ENCODE data around the gene ZFHX3. TPM values are rescaled to one million over a fixed set of nuclear protein-coding genes. Genes with fewer than 3 reads are reported as not detected.

Gene ZFHX3
- total RNA-seq, 2 experiments from 2014 or later: 0.63 to 0.64 TPM

GRCh38 chr16:72785886-72786285, 262.0 kb downstream of the ZFHX3 start:
- Histone ChIP-seq H3K27ac (ENCODE audit: low read depth in 1 of 2, low read length in 2 of 2) (no peak overlapping the region), H3K9me3 (ENCODE audit: control insufficient read depth in 1 of 2, insufficient read depth in 1 of 2, low read length in 2 of 2) (no peaks in the 10 kb centered on the region), H3K27me3 (ENCODE audit: control insufficient read depth in 1 of 2, insufficient read depth in 2 of 2, low read length in 2 of 2) (peaks cover 5 to 16% of the 10 kb centered on the region in 2 experiments), H3K4me1 (ENCODE audit: insufficient read depth, low read length) (peaks cover 13% of the 10 kb centered on the region), H3K36me3 (ENCODE audit: insufficient read depth, low read length) (no peaks in the 10 kb centered on the region), H3K4me3 (ENCODE audit: low read length) (no peak overlapping the region)
- no peak for TF ChIP-seq CTCF (IDR thresholded peaks at IDR 0.05)
- Mint-ChIP-seq H3K36me3 (ENCODE audit: low read depth) (no peaks in the 10 kb centered on the region), H3K4me3 (peak overlapping the region; percentile 5), H3K27ac (no peak overlapping the region), H3K9me3 (no peaks in the 10 kb centered on the region), H3K27me3 (peaks cover 56% of the 10 kb centered on the region), H3K4me1 (ENCODE audit: low read depth) (peaks cover 13% of the 10 kb centered on the region)
- POLR2A ChIA-PET: interaction anchor here (0.6 kb wide), 1 partner anchor 121 kb away, joined by 3 read pairs; no protein-coding TSS in a partner anchor
- DNase-seq (no peak), ATAC-seq (ENCODE audit: poor library complexity) (no peak)
- CTCF ChIA-PET: no interaction called here
- intact Hi-C loops (cut with DNase I, micrococcal nuclease): loop anchor here in 1 of 2 experiments (10.0 kb wide), 1 partner anchor 121 kb away; no protein-coding TSS in a partner anchor

- Histone ChIP-seq H3K4me1 (ENCODE audit: insufficient read depth, low read length) (peaks cover 13% of the 10 kb centered on the region), H3K9me3 (ENCODE audit: control insufficient read depth in 1 of 2, insufficient read depth in 1 of 2, low read length in 2 of 2) (no peaks in the 10 kb centered on the region), H3K36me3 (ENCODE audit: insufficient read depth, low read length) (no peaks in the 10 kb centered on the region), H3K27ac (ENCODE audit: low read depth in 1 of 2, low read length in 2 of 2) (no peak overlapping the region), H3K4me3 (ENCODE audit: low read length) (no peak overlapping the region), H3K27me3 (ENCODE audit: control insufficient read depth in 1 of 2, insufficient read depth in 2 of 2, low read length in 2 of 2) (peaks cover 5 to 16% of the 10 kb centered on the region in 2 experiments)
- Mint-ChIP-seq H3K4me3 (no peak overlapping the region), H3K27ac (no peak overlapping the region), H3K27me3 (peaks cover 53% of the 10 kb centered on the region), H3K4me1 (ENCODE audit: low read depth) (peaks cover 13% of the 10 kb centered on the region), H3K9me3 (no peaks in the 10 kb centered on the region), H3K36me3 (ENCODE audit: low read depth) (no peaks in the 10 kb centered on the region)
- ChIA-PET CTCF (no interaction called here), POLR2A (no interaction called here)
- intact Hi-C loops (cut with DNase I, micrococcal nuclease): loop anchor here in 1 of 2 experiments (10.0 kb wide), 1 partner anchor 120 kb away; no protein-coding TSS in a partner anchor
- no peak for TF ChIP-seq CTCF (IDR thresholded peaks at IDR 0.05)
- DNase-seq (no peak), ATAC-seq (ENCODE audit: poor library complexity) (no peak)
Measured at GRCh38 chr16:72785171-72785570, 262.8 kb downstream of the ZFHX3 start.

GRCh38 chr16:72783716-72784318, 264.1 kb downstream of the ZFHX3 start:
- Histone ChIP-seq H3K4me3 (ENCODE audit: low read length) (no peak overlapping the region), H3K27ac (ENCODE audit: low read depth in 1 of 2, low read length in 2 of 2) (no peak overlapping the region), H3K36me3 (ENCODE audit: insufficient read depth, low read length) (no peaks in the 10 kb centered on the region), H3K27me3 (ENCODE audit: control insufficient read depth in 1 of 2, insufficient read depth in 2 of 2, low read length in 2 of 2) (peaks cover 5 to 16% of the 10 kb centered on the region in 2 experiments), H3K4me1 (ENCODE audit: insufficient read depth, low read length) (peaks cover 13% of the 10 kb centered on the region), H3K9me3 (ENCODE audit: control insufficient read depth in 1 of 2, insufficient read depth in 1 of 2, low read length in 2 of 2) (no peaks in the 10 kb centered on the region)
- DNase-seq (no peak), ATAC-seq (ENCODE audit: poor library complexity) (no peak)
- peaks cover 45% of the 10 kb centered on the region for H3K27me3 Mint-ChIP-seq
- H3K4me3 Mint-ChIP-seq: no peak overlapping the region
- no peak for TF ChIP-seq CTCF (IDR thresholded peaks at IDR 0.05)
- no peak overlapping the region for H3K27ac Mint-ChIP-seq
- peaks cover 13% of the 10 kb centered on the region for H3K4me1 Mint-ChIP-seq (ENCODE audit: low read depth)
- H3K36me3 Mint-ChIP-seq (ENCODE audit: low read depth): no peaks in the 10 kb centered on the region
- intact Hi-C loops (cut with DNase I, micrococcal nuclease): loop anchor here in 1 of 2 experiments (10.0 kb wide), 1 partner anchor 119 kb away; no protein-coding TSS in a partner anchor
- no peaks in the 10 kb centered on the region for H3K9me3 Mint-ChIP-seq
- POLR2A ChIA-PET: no interaction called here
- CTCF ChIA-PET: interaction anchor here (0.7 to 1.2 kb wide), 2 partner anchors 28 to 49 kb away, joined by 4 read pairs; no protein-coding TSS in a partner anchor

All from CD4-positive, alpha-beta T cell (primary cell).